Stimulated activated effector memory CD8-positive, alpha-beta T cell treated with anti-CD3 and anti-CD28 coated beads, Interleukin-12 subunit alpha, Interleukin-12 subunit beta, amount 100 ng/mL, for 72 hours (primary cell): ENCODE results near the gene MAPK14.
A peak's percentile ranks its signal among the peaks of the same experiment; 100 is the strongest.
"Not testable (repeated sequence)": the region's sequence is repeated elsewhere in the genome, so short reads cannot be mapped to it uniquely, and the experiment has no call there.

Source experiments
- ATAC-seq: fragments of 150-1000 bp; cut with Tn5 transposase; 2 replicates; pipeline ENCODE4 v1.10.0; 2021
- DNase-seq, 2 donors: peaks; one replicate each; pipeline ENCODE4 v3.0.0; 2021 to 2022; ENCODE audit warnings: low spot score in 2 of 2
- H3K27ac Mint-ChIP-seq: one replicate; pipeline ENCODE4 v1.8.0; 2022; ENCODE audit warnings: mild to moderate bottlenecking, mixed read lengths
- H3K36me3 Mint-ChIP-seq: one replicate; pipeline ENCODE4 v1.8.0; 2022; ENCODE audit warnings: mild to moderate bottlenecking, mixed read lengths
- H3K4me1 Mint-ChIP-seq: one replicate; pipeline ENCODE4 v1.8.0; 2022; ENCODE audit warnings: mixed read lengths
- H3K4me3 Mint-ChIP-seq: one replicate; pipeline ENCODE4 v1.8.0; 2022; ENCODE audit warnings: mild to moderate bottlenecking, mixed read lengths
- H3K9me3 Mint-ChIP-seq: one replicate; pipeline ENCODE4 v1.8.0; 2022; ENCODE audit warnings: mixed read lengths

Gene MAPK14

DNA sequence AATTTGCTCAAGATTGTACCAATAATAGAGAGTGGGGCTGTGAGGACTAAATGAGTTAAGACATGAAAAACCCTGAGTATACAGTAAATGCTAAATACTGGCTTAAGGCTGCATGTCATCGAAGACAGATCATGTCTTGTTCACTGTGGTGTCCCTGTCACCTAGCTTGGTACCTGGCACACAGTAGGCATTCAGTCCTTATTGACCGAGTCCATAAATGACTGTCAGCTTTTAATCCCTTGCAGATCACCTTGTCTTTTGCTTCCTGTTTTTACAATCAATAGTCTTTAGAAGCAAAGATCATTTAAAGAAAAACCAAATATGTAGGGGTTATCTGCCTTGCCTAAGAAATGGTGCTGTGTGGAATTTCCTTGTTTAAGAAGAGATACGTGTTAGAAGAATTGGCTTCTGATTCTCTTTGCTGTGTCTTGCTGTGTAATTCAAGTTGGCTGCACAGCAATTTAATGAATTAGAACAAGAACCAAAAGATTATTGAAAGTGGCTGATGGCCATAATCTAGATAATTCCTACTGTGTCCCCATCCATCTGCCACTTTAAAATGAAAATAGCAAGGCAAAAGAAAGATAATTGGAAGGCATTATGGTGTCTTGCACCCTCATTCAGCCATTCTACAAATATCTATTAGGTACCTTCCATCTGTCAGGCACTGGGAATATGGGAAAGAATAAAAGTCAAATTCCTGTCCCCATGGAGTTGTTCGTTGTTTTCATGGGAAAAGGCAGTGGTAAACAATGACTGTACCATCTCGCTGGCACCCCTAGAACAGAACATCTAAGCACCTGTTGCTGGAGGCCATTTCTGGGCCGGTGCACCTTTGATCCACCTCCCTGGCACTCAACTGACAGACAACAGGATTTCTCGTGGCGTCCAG is 90.3 kb downstream of the MAPK14 start:
- peak overlapping the region; percentile 94 for H3K4me3 Mint-ChIP-seq
- peak overlapping the region; percentile 99 for H3K27ac Mint-ChIP-seq
- ATAC-seq = no peak
- H3K4me1 Mint-ChIP-seq = peaks cover 89% of the 10 kb centered on the region
- no peak for DNase-seq
- H3K36me3 Mint-ChIP-seq = peaks cover 23% of the 10 kb centered on the region
- no peaks in the 10 kb centered on the region for H3K9me3 Mint-ChIP-seq

DNA sequence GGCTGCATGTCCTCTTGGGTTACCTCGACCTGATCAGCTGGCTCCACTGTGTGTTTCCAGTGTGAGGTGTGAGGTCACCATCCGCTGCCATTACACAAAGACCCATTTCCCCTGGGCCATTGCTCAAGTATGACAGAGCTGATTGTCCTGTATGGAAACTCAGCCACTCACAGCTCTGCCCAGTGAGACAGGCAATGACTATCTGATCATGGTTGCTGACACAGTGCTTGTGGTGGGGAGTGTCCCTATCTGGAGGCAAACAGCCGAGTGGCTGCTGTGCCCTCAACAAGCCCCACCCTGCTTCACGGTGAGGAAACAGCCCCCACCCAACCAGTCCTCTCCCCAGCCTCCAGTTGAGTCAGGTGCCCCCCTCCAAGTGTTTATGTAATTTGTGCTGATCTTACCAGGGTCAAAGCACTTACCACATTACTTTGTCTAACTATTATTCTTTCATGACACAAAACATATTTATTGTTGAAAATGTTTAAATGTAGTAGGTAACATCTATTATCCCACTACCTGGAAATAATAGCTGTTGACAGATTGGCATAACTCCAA is 91.0 kb downstream of the MAPK14 start:
- H3K4me1 Mint-ChIP-seq = peaks cover 94% of the 10 kb centered on the region
- H3K36me3 Mint-ChIP-seq = peaks cover 26% of the 10 kb centered on the region
- H3K9me3 Mint-ChIP-seq = no peaks in the 10 kb centered on the region
- ATAC-seq (peak; percentile 89), DNase-seq (peak; percentile 41 to 76)
- H3K4me3 Mint-ChIP-seq = peak overlapping the region; percentile 94
- peak overlapping the region; percentile 99 for H3K27ac Mint-ChIP-seq

DNA sequence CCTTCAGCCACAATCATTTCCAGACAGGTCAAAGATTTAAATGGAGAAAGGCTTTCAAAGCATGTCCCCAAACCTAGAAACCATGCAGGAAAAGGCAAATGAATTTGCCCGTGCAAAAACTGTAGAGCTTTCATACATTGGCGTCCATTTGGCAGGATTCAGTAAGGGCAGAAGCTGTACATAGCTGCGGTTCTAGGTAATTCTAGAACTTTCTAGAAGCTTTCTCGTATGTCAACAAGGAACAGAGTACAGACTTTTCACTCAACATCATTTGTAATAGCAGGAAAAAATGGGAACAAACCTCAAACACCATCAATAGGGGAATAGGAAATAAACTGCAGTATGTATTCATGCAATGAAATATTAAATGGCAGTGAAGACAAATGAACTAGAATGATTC is 91.6 kb downstream of the MAPK14 start:
- ATAC-seq (no peak), DNase-seq (no peak)
- no peaks in the 10 kb centered on the region for H3K9me3 Mint-ChIP-seq
- H3K4me1 Mint-ChIP-seq = peaks cover 94% of the 10 kb centered on the region
- H3K4me3 Mint-ChIP-seq = peak overlapping the region; percentile 94
- peaks cover 32% of the 10 kb centered on the region for H3K36me3 Mint-ChIP-seq
- H3K27ac Mint-ChIP-seq = peak overlapping the region; percentile 99

DNA sequence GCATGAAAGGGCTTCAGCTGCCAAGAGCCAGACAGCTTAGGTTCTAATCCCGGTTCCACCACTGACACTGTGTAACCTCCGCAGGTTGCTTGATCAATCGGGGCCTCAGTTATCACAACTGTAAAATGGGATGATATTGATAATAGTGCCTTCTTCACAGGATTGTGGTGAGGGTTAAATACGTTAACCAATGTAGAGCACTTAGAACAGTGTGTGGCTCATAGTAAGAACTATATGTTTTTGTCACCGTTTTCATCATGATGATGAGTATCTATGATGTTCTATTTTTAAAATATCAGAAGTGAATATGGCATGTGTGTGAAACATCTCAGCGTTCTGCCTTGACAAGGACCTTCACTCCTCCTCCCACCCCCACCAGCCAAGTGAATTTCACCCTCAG is 92.4 kb downstream of the MAPK14 start:
- H3K36me3 Mint-ChIP-seq = peaks cover 32% of the 10 kb centered on the region
- DNase-seq (no peak), ATAC-seq (peak; percentile 62)
- peaks cover 90% of the 10 kb centered on the region for H3K4me1 Mint-ChIP-seq
- peak overlapping the region; percentile 94 for H3K4me3 Mint-ChIP-seq
- H3K27ac Mint-ChIP-seq = peak overlapping the region; percentile 99
- H3K9me3 Mint-ChIP-seq = no peaks in the 10 kb centered on the region

DNA sequence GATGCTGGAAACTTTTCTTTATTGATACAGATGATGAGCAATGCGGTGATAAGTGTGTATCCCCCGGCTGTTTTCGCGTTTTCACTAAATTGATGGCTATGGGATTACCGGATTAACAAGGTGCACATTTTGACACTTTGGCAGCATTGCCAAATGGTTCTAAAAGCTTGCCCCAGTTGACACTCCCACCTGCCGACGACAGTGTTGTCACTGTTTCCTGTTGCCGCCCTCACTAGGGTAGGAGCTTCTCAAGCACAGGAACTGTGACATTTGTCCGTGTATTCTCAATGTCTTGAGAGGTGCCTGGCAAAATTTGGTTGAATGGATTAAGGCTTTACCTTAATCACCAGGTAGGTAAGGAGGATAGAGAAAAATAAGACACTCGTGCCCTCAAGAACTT is 92.9 kb downstream of the MAPK14 start:
- H3K4me1 Mint-ChIP-seq = peaks cover 84% of the 10 kb centered on the region
- H3K4me3 Mint-ChIP-seq = peak overlapping the region; percentile 94
- peak overlapping the region; percentile 99 for H3K27ac Mint-ChIP-seq
- DNase-seq = peak; percentile 39 to 79
- peak; percentile 63 for ATAC-seq
- H3K36me3 Mint-ChIP-seq = peaks cover 29% of the 10 kb centered on the region
- H3K9me3 Mint-ChIP-seq = no peaks in the 10 kb centered on the region

DNA sequence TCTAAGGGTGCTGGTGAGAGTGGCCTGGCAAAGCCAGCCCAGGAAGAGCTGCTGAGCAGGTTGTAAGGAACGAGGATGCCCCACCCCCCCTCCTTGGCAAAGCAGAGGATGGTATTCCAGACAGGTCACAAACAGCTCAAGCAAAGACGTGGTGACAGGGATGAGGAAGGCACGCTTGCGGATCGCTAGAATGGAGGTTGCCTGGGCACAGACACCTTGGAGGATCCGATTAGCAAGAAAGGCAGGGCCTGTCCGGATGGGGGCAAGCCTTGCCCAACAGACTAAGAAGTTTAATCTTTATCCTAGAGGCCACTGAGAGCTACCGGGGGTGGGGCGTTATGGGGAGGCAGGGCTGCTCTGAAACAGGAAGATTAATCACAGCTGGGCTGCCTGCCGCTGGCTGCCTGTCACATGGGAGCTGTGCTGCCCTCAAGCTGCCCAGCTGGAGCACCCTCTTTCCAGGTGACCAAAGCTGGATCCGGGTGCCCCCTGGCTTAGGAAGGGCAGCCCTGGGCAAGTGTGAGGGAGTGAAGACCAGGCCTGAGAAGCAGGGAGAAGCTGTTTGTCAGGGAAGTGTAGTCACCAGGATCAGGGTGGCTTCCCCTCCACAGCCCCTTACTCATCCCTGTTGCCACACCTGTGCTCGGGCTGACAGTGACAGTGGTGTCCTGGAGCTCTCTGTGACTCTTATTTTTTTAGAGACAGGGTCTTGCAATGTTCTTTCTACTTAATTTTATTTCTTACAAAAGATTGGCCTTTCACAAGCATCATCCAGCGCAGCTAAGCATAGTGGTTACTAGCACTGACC is 93.6 kb downstream of the MAPK14 start:
- Mint-ChIP-seq H3K9me3 (no peaks in the 10 kb centered on the region), H3K27ac (peak overlapping the region; percentile 99), H3K4me3 (peak overlapping the region; percentile 94), H3K4me1 (peaks cover 88% of the 10 kb centered on the region), H3K36me3 (peaks cover 28% of the 10 kb centered on the region)
- ATAC-seq = peak; percentile 48
- DNase-seq = peak in 1 of 2 donors; percentile 35

DNA sequence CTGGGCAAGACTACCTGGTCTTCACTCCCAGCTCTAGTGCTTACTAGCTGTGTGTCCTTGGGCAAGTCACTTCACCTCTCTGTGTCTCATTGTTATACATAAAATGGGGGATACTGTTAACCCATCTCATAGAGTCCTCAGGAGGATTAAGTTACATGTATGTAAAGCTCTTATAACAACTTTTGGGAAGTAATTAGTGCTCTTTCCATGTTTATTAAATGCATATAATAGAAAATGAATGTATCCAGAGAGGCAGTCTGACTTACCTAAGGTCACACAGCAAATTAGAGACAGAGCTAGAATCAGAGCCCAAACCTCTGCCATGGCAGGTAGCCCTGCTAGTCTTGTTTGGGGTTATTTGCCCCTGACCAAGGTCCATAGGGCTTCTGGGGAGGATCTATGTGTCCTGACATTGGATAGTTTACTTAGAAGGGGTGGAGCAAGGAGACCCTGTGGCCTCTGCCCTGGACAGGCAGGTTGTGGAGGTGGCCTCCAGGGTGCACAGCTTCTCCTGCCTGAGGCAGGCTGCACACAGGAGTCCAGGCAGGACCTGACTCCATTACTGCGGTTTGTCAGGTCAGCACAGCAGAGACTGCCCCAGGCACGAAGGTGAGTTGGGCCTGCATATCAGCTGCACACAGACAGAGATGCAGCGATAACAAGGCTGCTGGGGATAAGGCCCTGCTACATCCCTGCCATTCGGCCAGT is 94.3 kb downstream of the MAPK14 start:
- Mint-ChIP-seq H3K36me3 (peaks cover 28% of the 10 kb centered on the region), H3K27ac (peak overlapping the region; percentile 99), H3K9me3 (no peaks in the 10 kb centered on the region), H3K4me3 (peak overlapping the region; percentile 94), H3K4me1 (peaks cover 88% of the 10 kb centered on the region)
- ATAC-seq = no peak
- DNase-seq = no peak

DNA sequence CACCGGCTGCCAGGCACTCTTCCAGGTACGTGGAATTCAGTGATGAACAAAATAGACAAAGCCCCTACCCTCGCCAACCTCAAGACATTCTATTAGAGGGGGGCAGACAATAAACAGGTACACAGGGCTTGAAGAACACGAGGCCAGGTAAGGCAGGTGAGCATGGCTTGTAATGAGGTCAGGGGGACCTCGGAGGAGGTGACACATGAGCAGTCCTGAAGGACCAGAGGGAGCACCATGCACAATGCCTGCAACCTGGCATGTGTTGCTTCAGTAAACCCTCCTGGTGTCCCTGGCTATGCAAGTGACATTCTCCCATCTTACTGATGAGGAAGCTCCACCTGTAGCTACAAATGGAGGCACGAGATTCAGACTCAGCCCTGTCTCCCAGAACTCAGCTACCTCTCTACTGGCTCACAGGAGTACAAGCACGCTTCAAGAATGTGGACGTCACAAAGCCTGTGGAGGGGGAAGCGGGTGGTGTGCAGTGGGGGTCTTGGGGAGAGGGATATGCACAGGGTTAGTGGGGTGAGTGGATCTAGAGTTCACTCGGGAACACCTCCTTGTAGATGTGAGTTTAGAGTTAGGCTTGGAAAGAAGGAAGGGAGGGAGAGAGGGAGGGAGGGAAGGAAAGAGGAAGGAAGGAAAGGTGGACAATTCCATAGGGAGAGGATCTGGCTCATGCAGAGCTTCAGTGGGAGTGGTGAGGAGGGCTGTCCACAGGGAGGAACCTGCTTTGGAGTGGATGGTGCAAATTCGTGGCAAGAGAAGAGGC is 95.1 kb downstream of the MAPK14 start:
- Mint-ChIP-seq H3K9me3 (no peaks in the 10 kb centered on the region), H3K27ac (peak overlapping the region; percentile 99), H3K4me3 (peak overlapping the region; percentile 61)

DNA sequence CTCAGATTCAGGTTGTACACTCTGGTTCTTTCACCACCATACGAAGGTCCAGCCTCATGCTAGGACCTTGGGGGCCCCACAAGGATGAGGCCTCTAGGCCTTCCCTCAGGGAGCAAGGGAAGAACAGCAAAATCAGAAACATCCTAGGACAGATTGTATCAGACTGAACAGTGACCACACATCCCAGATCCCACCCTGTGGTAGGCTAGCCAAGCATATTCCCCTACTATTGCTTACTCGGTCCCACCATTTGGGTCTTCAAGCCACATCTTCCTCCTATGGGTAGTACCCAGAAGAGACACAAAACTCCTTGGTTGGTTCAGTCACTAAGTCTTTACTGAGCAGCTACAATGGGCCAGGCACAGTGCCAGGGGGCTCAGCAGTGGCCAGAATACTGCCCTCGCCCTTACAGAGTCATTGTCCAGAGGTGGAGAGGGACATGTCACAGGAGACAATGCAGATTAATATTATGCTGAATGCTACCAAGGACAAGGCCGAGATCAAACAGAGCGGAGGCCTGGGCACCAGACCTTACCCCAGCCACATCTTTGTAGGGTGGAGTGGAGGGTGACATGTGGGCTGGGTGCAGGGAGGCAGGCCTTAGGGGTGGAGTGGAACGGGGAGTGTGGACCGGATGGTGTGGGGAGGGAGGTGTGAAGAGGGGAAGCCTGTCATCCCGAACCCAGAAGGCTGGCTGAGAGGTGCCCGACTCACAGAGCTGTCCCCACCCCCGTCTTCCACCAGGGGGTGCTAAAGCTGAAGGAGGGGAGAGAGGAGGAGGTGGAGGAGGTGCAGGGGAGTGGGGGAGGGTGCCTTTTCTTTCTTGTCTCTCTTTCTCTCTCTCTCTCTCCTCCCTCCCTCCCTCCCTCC is 95.9 kb downstream of the MAPK14 start:
- H3K4me3 Mint-ChIP-seq = peak overlapping the region; percentile 61

More for the DNA sequence above, 95.1 kb downstream of the MAPK14 start:
- ATAC-seq (no peak), DNase-seq (no peak)
- Mint-ChIP-seq H3K36me3 (peaks cover 28% of the 10 kb centered on the region), H3K4me1 (peaks cover 88% of the 10 kb centered on the region)

DNA sequence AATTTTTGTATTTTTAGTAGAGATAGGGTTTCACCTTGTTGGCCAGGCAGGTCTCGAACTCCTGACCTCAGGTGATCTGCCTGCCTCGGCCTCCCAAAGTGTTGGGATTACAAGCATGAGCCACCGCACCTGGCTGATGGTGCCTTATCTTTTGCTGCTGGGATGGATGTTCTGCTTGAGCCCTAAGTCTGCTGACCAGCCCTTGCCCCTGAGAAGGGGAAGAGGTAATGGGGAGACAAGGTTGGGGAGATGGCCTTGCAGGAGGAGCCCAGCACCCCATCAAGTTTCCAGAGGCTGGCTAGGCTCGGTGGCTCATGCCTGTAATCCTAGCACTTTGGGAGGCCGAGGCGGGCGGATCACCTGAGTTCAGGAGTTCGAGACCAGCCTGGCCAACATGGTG is 96.7 kb downstream of the MAPK14 start:
- H3K4me1 Mint-ChIP-seq = peaks cover 73% of the 10 kb centered on the region
- not testable (repeated sequence) for DNase-seq, H3K9me3 Mint-ChIP-seq, ATAC-seq
- peak overlapping the region; percentile 99 for H3K27ac Mint-ChIP-seq
- peaks cover 28% of the 10 kb centered on the region for H3K36me3 Mint-ChIP-seq
- H3K4me3 Mint-ChIP-seq = peak overlapping the region; percentile 61

More for the DNA sequence above, 95.9 kb downstream of the MAPK14 start:
- ATAC-seq = peak; percentile 90
- peaks cover 82% of the 10 kb centered on the region for H3K4me1 Mint-ChIP-seq
- H3K9me3 Mint-ChIP-seq = no peaks in the 10 kb centered on the region
- DNase-seq = peak; percentile 90 to 96
- peaks cover 28% of the 10 kb centered on the region for H3K36me3 Mint-ChIP-seq
- H3K27ac Mint-ChIP-seq = peak overlapping the region; percentile 99

DNA sequence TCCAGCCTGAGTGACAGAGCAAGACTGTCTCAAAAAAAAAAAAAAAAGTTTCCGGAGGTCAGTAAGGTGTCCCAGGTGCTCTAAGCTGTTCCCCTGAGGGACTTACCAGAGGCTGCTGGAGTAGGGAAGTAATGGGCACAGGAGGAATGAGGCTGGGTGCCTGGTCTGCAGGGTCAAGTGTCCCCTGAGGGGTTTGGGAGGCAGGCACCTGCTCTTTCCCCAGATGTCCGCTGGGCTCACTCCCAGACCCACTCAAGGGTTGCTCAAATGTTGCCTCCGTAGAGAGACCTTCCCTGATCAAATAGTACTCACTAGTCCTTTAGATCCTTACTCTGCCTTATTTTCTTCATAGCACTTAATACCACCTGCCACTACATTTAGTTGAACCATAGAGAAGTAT is 97.3 kb downstream of the MAPK14 start:
- H3K27ac Mint-ChIP-seq = no peak overlapping the region
- H3K4me3 Mint-ChIP-seq = no peak overlapping the region
- H3K4me1 Mint-ChIP-seq = peaks cover 73% of the 10 kb centered on the region
- H3K9me3 Mint-ChIP-seq = no peaks in the 10 kb centered on the region
- ATAC-seq (no peak), DNase-seq (no peak)
- peaks cover 30% of the 10 kb centered on the region for H3K36me3 Mint-ChIP-seq

DNA sequence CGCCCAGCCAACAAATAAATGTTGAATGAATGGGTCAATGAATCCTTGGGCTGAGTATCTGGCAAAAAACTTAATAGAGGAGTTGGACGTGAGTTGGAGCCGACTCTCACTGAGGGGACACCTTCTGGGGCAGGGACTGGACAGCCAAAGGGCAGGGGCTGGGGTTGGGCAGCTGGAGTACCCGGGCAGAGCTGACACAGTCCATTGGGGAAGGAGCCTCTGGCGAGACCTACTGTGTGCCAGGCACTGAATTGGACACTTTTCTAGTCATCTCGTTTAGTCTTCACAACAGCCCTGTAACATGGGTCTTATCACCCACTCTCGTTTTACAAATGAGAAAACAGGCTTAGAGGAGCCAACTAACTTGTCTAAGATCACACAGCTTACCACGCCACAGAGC is 98.0 kb downstream of the MAPK14 start:
- peaks cover 29% of the 10 kb centered on the region for H3K36me3 Mint-ChIP-seq
- no peak overlapping the region for H3K4me3 Mint-ChIP-seq
- peak overlapping the region; percentile 8 for H3K27ac Mint-ChIP-seq
- no peaks in the 10 kb centered on the region for H3K9me3 Mint-ChIP-seq
- no peak for DNase-seq
- ATAC-seq = no peak
- H3K4me1 Mint-ChIP-seq = peaks cover 67% of the 10 kb centered on the region

DNA sequence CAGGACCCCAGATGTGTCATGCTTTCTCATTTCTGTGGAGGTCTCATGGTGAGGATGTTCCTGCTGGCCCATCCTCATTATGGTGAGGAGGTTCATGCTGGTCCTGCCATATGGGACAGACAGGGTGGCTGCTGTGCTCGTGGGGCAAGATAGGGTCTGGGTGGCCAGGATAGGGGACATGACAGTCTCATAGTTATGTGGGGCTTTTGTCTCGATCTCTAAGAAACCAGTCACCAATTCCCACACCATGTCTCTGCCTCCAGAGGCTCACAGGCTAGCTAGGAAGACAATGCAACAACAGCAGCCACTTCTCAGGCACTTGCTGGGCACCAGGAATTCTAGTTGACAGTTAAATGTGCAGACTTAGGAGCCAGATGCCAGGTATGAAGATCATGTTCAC is 98.5 kb downstream of the MAPK14 start:
- peaks cover 62% of the 10 kb centered on the region for H3K4me1 Mint-ChIP-seq
- ATAC-seq = no peak
- H3K27ac Mint-ChIP-seq = peak overlapping the region; percentile 8
- peak overlapping the region; percentile 0 for H3K4me3 Mint-ChIP-seq
- DNase-seq = no peak
- H3K9me3 Mint-ChIP-seq = no peaks in the 10 kb centered on the region
- H3K36me3 Mint-ChIP-seq = peaks cover 35% of the 10 kb centered on the region
